Putamen (tissue), 1 donor: Measurements from ENCODE around the gene GP2.

Experiments
- DNase-seq: peaks from one replicate; pipeline ENCODE4 v3.0.0-alpha.2; 2016; ENCODE audit warnings: low spot score

Gene GP2

DNA sequence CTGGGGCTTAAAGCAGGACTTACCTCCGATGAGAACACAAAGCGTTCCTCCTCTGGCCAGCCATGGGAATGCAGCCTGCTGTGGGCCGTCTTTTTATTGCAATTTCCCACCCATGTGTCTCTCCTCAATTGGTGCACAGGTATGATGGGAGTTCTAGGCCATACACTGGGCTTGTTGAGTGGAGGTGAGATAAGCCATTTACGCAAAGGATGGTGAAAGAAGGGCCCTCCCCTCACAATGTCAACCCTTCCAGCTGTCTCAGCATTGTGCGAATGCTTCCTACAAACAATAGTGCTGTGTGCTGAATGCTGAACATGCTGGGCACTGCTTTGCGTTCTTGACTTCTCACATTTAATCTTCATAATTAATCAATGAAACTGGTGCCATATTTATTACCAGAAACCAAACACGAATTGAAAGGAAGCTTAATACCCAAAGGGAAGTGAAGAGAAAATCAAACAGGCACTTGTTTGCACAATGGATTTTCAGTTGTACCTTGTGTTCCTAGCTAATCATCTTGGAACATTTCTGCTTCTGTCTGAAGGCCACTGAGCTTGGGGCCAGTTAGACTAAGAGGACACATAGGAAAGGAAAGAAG lies at the start of gene GP2:
GP2 (minus strand) TSS at position 70 of the 598 bp plus-strand sequence. CDS start 1,082 bp downstream, outside the sequence.
- DNase-seq = no peak

DNA sequence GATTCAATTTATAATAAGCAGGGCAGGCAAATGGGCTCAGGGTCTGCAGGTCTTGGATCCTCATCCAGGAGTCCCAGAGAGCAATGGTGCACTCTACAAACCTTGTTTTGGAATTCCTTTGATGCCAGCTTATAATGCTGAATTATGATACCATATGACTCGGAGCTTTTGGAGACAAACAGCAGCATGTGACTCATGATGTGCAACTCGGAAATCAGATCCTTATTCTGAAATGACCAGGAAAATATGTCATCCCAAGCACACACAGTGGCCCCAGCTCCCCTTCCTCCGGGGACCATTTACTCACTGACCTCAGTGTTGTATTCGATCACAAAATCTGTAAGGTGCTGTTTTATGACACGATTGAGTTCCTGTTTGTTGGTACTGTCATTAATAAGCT lies 45.4 kb upstream of the GP2 start:
- no peak for DNase-seq

DNA sequence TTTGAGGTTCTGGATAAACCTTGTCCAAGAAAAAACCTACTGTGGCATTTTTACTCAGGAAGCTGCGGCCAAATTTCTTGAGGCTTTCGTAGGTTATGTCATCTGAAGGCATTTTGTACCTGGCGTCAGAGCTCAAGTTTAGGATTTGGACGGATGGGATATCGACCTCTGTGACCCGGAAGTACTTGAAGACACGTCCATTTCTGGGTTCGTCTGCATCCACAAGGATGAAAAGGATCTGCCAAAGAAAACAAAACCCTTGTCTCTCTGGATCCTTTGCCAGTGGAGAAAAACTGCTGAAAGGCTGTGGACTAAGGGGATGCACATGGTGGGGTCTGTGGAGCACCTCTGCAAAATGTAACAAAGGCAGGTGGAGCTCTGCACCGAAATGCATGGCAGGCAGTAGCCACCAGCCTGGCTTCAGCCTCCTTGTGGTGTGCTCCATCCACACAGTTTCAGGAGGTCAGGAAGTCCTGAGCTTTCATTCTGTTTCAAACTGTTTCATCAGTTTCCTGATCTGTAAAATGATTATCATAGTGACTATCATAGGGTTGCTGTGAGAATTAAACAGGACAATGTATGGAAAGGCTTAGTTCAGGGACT lies 42.2 kb upstream of the GP2 start:
- DNase-seq = no peak

- DNase-seq = no peak
These were observed 36.7 kb upstream of the GP2 start for GRCh38 chr16:20364051-20364450.

- DNase-seq = no peak
These were observed 35.9 kb upstream of the GP2 start for GRCh38 chr16:20363191-20363590.

- DNase-seq = no peak
These were observed 32.7 kb upstream of the GP2 start for GRCh38 chr16:20359997-20360396.

- DNase-seq = no peak
These were observed 27.9 kb upstream of the GP2 start for GRCh38 chr16:20355114-20355782.

GRCh38 chr16:20353379-20353778 lies 26.1 kb upstream of the GP2 start:
- DNase-seq = no peak

- no peak for DNase-seq
These were observed 25.3 kb upstream of the GP2 start, which contains the start of gene UMOD for GRCh38 chr16:20352615-20353014. Gene UMOD (minus strand): TSS chr16:20352715. CDS start chr16:20350737, 1,978 bp downstream.

GRCh38 chr16:20349615-20350014 lies 22.3 kb upstream of the GP2 start:
- no peak for DNase-seq

GRCh38 chr16:20348365-20349185 lies 21.3 kb upstream of the GP2 start:
- no peak for DNase-seq

GRCh38 chr16:20347666-20348364 lies 20.5 kb upstream of the GP2 start:
- no peak for DNase-seq

GRCh38 chr16:20344611-20345010 lies 17.3 kb upstream of the GP2 start:
- no peak for DNase-seq

- DNase-seq = no peak
These were observed 12.4 kb upstream of the GP2 start for GRCh38 chr16:20339744-20340143.

- DNase-seq = no peak
These were observed 9.6 kb upstream of the GP2 start for GRCh38 chr16:20336955-20337354.

- no peak for DNase-seq
These were observed 7.1 kb upstream of the GP2 start for GRCh38 chr16:20334396-20334795.

- DNase-seq = no peak
These were observed 5.8 kb upstream of the GP2 start for GRCh38 chr16:20333120-20333519.

- no peak for DNase-seq
These were observed 5.1 kb upstream of the GP2 start for GRCh38 chr16:20332411-20332810.

DNA sequence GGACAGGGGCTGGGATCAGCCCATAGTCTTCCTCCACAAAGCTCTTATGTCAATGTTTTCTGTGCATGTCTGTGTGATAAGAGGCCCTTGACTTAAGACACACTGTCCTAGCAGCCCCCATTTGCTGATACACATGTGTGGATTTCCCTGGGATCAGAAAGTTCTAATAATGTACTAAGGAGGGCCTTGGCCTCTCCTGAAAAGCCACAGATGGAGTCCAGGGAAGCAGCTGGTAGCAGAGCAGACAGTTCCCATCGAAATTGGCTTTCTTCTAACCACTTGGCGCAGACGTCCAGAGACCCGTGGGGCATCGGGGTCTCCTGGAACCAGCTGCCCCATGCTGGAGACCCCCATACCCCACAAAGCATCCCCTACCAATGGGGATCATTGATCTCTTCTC lies 4.3 kb upstream of the GP2 start:
- DNase-seq = no peak

- DNase-seq = no peak
These were observed 2.3 kb upstream of the GP2 start for GRCh38 chr16:20329392-20330138.

- DNase-seq = no peak
These were observed 992 bp downstream of the GP2 start for GRCh38 chr16:20326321-20326720.
